T-helper 1 cell (primary cell): Measurements from ENCODE around the gene KLRC2.
"Not testable (repeated sequence)": the region's sequence is repeated elsewhere in the genome, so short reads cannot be mapped to it uniquely, and the experiment has no call there.

ENCODE experiments used
- DNase-seq, 5 donors: peaks; one replicate each; pipeline ENCODE4 v3.0.0-alpha.2; 2012 to 2020

KLRC2 gene

GRCh38 chr12:10404798-10405197, 31.0 kb downstream of the KLRC2 start:
- DNase-seq = no peak

GRCh38 chr12:10400829-10401228, 35.0 kb downstream of the KLRC2 start:
- no peak for DNase-seq

GRCh38 chr12:10398168-10398567, 37.6 kb downstream of the KLRC2 start:
- DNase-seq = no peak

DNA sequence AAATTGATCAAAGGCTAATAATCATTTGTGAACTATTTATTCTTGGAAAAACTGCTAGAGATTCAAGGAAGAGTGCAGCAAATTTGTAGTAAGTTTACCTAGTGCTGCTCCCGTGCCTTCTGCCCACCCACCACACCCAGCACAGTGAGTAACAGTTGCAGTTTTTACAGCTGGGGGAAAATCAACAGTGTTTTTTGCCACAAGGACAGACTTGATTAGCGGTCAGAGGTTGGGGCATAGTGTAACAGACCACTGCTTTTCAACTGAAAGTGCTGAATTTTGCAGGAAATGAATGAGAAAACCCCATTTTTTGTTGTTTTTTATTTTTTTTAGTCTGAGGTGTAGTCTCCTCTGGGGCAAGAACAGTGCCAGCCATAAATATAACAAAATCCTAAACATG, 38.5 kb downstream of the KLRC2 start:
- no peak for DNase-seq

DNA sequence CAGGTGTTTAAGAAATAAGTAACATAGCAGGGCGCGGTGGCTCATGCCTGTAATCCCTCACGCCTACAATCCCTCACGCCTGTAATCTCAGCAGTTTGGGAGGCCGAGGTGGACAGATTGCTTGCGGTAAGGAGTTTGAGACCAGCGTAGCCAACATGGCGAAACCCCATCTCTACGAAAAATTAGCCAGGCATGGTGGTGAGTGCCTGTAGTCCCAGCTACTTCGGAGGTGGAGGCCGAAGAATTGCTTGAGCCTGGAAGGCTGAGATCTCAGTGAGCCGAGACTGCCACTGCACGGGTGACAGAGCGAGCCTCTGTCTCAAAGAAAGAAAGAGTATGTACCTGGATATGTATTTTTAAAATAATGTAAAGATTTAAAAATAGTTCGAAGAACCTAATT, 39.6 kb downstream of the KLRC2 start:
- DNase-seq = not testable (repeated sequence)

GRCh38 chr12:10395390-10395998, 40.3 kb downstream of the KLRC2 start:
- DNase-seq = no peak

DNA sequence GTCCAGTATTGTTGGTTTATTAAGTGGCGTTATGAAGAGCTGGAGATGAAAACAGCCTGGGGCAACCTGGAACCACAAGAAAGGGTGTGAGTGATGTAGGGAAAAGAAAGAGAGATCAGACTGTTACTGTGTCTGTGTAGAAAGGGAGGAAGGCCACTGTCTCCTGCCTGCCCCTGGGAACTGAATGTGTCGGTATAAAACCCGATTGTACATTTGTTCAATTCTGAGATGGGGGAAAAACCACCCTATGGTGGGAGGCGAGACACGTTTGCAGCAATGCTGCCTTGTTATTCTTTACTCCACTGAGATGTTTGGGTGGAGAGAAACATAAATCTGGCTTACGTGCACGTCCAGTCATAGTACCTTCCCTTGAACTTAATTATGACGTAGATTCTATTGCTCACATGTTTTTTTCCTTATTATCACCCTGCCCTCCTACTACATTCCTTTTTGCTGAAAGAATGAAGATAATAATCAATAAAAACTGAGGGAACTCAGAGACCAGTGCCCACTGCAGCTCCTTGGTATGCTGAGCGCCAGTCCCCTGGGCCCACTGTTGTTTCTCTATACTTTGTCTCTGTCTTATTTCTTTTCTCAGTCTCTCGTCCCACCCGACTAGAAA, 41.2 kb downstream of the KLRC2 start:
- DNase-seq = not testable (repeated sequence)

DNA sequence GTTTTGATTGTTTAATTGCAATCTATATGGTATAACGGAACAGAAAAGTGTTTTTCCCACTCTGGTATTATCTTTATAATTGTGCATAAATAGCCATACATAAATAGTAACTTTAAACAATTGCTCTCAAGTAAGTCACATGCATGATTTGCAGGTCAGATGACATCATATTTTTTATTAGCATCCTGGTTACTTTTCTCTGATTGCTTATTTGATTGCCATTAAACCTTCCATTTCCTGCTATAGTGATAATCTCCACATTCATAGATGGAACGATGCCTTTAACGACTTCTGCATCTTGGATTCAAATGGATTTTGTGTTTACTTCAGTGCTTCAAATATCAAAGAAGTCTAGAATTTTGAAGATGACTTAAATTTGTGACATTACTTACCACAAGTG, 42.5 kb downstream of the KLRC2 start:
- no peak for DNase-seq

GRCh38 chr12:10392394-10392930, 43.3 kb downstream of the KLRC2 start:
- no peak for DNase-seq

- DNase-seq = not testable (repeated sequence)
These were observed 44.8 kb downstream of the KLRC2 start for GRCh38 chr12:10390991-10391390.

DNA sequence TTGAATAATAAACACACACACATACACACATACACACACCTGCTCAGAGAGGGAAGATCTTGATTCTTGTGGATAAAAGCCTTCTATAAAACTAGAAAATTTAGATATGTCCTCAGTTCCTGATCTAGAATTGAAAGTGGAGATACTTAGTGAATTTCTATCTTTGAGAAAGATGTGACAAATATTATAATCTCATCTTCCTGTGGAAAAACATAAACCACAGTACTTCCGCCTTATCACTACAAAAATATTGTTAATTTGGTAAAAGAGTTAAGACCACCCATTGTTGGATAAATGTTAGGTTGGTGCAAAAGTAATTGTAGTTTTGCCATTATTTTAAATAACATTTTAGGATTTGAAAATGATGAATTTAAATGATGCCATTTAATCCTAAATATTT, 45.9 kb downstream of the KLRC2 start, which contains the start of gene KLRK1:
Gene KLRK1, minus strand, starts transcription at position 138 of the 400 bp plus-strand sequence. CDS start 1,231 bp downstream, outside the sequence.
- no peak for DNase-seq

DNA sequence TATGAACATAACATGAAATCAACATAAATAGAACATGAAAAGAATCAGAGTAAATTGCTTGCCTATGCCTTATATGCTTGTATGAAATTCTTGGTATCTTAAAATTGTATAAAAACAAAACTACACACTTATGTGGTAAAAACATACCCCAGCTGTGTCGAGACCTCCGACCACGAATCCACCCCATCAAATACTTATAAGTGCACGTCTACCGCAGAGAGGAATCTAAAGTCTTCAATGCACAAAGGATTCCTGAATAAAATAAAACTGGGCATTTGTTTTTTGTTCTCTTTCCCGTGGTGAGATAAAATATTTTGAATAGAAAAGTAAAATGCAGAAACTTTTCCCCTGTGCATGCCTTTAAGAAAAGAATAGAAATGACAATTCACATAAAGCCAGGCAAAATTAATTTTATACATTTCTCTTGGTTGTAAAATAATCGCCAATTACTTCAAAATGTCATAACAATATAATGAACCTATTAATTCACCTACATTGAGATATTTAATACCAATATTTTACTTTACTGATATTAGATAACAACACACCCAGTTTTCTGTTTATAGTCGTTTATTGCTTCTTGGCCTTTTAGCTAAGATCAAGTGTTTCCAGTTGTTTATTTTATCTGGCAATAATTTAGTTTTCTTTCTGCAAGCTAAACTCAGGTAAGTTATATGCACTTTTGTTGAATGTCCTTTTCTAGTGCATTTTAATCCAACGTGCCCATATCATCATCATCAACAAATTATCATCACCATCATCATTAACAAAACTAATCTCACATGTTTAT, 47.0 kb downstream of the KLRC2 start:
- DNase-seq = no peak

- not testable (repeated sequence) for DNase-seq
These were observed 48.3 kb downstream of the KLRC2 start for GRCh38 chr12:10387498-10387897.

DNA sequence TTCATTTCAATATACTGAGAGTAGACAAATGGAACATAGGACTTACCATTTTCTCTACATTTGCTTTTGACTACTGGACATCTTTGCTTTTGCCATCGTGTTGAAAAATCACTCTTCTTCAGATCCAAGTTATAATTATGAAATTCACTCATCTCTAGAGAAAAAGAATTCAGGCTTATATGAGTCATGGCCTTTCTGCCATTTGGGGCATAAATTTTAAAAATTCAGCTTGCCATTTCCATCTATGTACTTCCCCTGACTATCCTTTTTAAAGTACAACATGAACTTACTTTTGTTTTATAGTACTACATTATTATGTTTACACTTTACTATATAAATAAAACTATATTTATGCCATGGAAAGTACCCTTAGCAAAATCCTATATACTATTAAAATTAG, 49.0 kb downstream of the KLRC2 start:
- DNase-seq = no peak

GRCh38 chr12:10385166-10385613, 50.6 kb downstream of the KLRC2 start:
- DNase-seq = no peak

- no peak for DNase-seq
These were observed 51.6 kb downstream of the KLRC2 start for GRCh38 chr12:10384191-10384590.

DNA sequence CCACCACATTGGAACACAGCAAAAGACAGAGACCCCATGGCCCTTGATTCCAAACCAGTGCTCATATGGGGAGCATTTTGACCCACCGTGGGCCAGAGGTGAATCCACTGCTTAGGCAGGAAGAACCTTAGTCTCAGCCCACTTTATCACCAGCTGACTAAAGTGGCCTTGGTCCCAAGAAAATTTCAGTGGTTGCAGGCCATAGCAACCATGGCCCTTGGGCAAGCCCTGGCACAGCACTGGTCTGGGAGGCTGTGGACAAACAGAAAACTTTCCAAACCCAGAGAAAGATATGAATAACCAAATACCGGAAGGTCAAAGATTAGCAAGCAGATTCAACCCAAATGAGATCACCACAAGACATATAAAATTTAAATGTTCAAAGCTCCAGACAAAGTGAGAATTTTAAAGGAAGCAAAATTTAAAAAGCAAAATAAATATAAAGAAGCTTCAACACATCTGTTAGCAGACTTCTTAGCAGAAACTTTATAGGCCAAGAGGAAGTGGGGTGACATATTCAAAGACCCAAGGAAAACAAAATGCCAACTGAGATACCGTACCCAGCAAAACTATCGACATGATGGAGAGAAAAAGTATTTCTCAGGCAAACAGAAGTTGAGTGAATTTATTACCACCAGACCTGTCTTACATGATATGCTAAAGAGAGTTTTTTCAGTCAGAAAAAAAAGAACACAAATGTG, 53.7 kb downstream of the KLRC2 start:
- no peak for DNase-seq
